HepG2 (cell line): ENCODE results near the gene IRF5.

ENCODE experiments used
- HCFC1 ChIP-seq: fragments of 150-350 bp; IDR thresholded peaks from 2 replicates; pipeline ENCODE4 v1.6.1; 2014; ENCODE audit warnings: low read depth, low read length
- ZFP1 ChIP-seq: IDR thresholded peaks from 2 replicates; pipeline ENCODE4 v1.6.1; 2016
- ZFP41 ChIP-seq: sonication (generic); formaldehyde crosslinking; IDR thresholded peaks from 2 replicates; pipeline ENCODE4 v1.4.0; 2020; ENCODE audit warnings: mild to moderate bottlenecking, missing genetic modification reagents, borderline replicate concordance
- ZNF282 ChIP-seq: fragments of 450-650 bp; IDR thresholded peaks from 2 replicates; pipeline ENCODE4 v1.6.1; 2018; ENCODE audit not compliant: partially characterized antibody
- TF ChIP-seq, protein P1 (sequence below): sonication (generic); formaldehyde crosslinking; IDR thresholded peaks from 2 replicates; pipeline ENCODE4 v1.5.0; 2020; ENCODE audit warnings: mild to moderate bottlenecking, missing genetic modification reagents, moderate library complexity

DNA sequence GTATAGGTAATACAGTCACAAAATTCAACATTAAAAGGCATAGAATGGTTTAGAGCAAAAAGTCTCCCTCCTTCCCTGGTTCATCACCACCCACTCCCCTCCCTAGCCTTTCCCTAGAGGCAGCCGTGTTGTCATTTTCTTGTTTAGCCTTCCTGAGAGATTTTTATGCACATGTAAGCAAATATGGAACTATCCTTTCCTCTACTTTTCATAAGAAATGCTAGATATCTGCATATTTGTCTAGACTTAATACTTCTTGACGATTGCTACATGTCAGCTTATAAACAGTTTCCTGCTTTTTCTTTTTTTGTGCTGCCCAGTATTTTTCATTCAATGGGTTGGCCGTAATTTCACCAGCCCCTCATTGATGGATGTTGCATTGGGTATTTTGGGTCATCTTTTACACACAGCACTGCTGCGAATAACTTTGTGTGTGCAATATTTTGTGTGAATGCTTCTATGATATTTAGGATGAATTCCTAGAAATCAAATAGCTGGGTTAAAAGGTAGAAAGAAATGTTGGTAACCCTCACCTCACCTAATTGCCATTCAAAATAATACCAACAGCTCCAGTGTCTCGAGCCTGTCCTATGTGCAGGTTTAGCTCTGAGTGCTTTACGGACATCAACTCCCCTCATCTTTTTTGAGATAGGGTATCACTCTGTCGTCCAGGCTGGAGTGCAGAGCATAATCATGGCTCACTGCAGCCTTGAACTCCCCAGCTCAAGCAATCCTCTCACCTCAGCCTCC is 6.9 kb downstream of the IRF5 start:
- TF ChIP-seq HCFC1 = no peak
- TF ChIP-seq ZFP1 (CRISPR knock-in tag) = no peak
- no peak for TF ChIP-seq ZNF282
- TF ChIP-seq, protein P1, sequence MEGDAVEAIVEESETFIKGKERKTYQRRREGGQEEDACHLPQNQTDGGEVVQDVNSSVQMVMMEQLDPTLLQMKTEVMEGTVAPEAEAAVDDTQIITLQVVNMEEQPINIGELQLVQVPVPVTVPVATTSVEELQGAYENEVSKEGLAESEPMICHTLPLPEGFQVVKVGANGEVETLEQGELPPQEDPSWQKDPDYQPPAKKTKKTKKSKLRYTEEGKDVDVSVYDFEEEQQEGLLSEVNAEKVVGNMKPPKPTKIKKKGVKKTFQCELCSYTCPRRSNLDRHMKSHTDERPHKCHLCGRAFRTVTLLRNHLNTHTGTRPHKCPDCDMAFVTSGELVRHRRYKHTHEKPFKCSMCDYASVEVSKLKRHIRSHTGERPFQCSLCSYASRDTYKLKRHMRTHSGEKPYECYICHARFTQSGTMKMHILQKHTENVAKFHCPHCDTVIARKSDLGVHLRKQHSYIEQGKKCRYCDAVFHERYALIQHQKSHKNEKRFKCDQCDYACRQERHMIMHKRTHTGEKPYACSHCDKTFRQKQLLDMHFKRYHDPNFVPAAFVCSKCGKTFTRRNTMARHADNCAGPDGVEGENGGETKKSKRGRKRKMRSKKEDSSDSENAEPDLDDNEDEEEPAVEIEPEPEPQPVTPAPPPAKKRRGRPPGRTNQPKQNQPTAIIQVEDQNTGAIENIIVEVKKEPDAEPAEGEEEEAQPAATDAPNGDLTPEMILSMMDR (CRISPR knock-in tag) = no peak
- TF ChIP-seq ZFP41 (CRISPR knock-in tag) = no peak
